GM12878 (cell line): Measurements from ENCODE around the gene C14orf39.

Experiments used
- CREB1 ChIP-seq: IDR thresholded peaks from 2 replicates; pipeline ENCODE4 v1.6.1; 2012; ENCODE audit warnings: low read depth, mild to moderate bottlenecking, inconsistent platforms
- FOXK2 ChIP-seq: fragments of 450-650 bp; IDR thresholded peaks from 2 replicates; pipeline ENCODE4 v1.6.1; 2017; ENCODE audit warnings: mild to moderate bottlenecking, moderate library complexity
- JUND ChIP-seq: IDR thresholded peaks from 2 replicates; pipeline ENCODE4 v1.6.1; 2012; ENCODE audit warnings: low read depth, mild to moderate bottlenecking, low read length, improper control_type of control experiment, moderate library complexity
- POLR2A ChIP-seq: IDR thresholded peaks from 2 replicates; pipeline ENCODE4 v1.6.1; 2011; ENCODE audit warnings: low read depth, mild to moderate bottlenecking, low read length
- SUZ12 ChIP-seq: fragments of 200-600 bp; sonication (generic); IDR thresholded peaks from one replicate; pipeline ENCODE4 v1.6.1; 2018; ENCODE audit warnings: antibody characterized with exemption, mild to moderate bottlenecking; ENCODE audit not compliant: unreplicated experiment
- TCF7 ChIP-seq: IDR thresholded peaks from 2 replicates; pipeline ENCODE4 v1.6.1; 2014; ENCODE audit warnings: antibody characterized with exemption, borderline replicate concordance
- ZNF274 ChIP-seq: IDR thresholded peaks from one replicate; pipeline ENCODE4 v1.8.0; 2011; ENCODE audit not compliant: insufficient read length, insufficient read depth
- TF ChIP-seq, protein P1 (sequence below), 3 experiments: IDR thresholded peaks in 2 of 3; conservative IDR thresholded peaks in 1 of 3; 2 replicates each; pipeline ENCODE4 v1.5.1; 2011; ENCODE audit warnings: low read depth in 3 of 3, low read length in 3 of 3, mild to moderate bottlenecking in 3 of 3, control low read depth in 2 of 3, moderate library complexity in 2 of 3, inconsistent platforms in 1 of 3, mixed read lengths in 1 of 3; ENCODE audit not compliant: control insufficient read depth in 2 of 3, insufficient read depth in 1 of 3; ENCODE audit errors: extremely low read depth in 1 of 3
- TF ChIP-seq, protein P2 (sequence below): IDR thresholded peaks from 2 replicates; pipeline ENCODE4 v1.6.1; 2012; ENCODE audit warnings: low read depth, low read length, improper control_type of control experiment
- TF ChIP-seq, protein P3 (sequence below): fragments of 450-650 bp; IDR thresholded peaks from 2 replicates; pipeline ENCODE4 v1.6.1; 2017; ENCODE audit warnings: mild to moderate bottlenecking

DNA sequence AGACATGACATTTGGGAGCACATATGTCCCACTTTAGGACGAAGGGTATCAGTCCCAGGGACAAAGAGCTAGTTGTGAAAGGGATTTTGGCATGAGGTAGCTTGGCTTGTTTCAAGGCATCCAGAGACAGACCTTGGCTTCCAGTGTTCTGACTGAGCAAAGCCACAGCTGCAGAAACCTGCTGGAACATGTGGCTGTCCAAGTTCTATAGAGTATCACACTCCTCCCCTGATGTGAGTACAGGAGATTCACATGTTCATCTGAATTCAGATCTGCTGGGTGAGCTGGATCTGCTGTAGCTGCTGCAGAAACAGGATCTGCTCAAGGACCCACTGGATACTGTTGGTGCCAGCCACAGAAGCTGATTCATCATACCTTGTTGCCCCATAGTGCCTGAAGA, 10.1 kb upstream of the C14orf39 start:
- TF ChIP-seq CREB1: no peak
- no peak for TF ChIP-seq FOXK2
- TF ChIP-seq, protein P1, sequence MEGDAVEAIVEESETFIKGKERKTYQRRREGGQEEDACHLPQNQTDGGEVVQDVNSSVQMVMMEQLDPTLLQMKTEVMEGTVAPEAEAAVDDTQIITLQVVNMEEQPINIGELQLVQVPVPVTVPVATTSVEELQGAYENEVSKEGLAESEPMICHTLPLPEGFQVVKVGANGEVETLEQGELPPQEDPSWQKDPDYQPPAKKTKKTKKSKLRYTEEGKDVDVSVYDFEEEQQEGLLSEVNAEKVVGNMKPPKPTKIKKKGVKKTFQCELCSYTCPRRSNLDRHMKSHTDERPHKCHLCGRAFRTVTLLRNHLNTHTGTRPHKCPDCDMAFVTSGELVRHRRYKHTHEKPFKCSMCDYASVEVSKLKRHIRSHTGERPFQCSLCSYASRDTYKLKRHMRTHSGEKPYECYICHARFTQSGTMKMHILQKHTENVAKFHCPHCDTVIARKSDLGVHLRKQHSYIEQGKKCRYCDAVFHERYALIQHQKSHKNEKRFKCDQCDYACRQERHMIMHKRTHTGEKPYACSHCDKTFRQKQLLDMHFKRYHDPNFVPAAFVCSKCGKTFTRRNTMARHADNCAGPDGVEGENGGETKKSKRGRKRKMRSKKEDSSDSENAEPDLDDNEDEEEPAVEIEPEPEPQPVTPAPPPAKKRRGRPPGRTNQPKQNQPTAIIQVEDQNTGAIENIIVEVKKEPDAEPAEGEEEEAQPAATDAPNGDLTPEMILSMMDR (IDR thresholded peaks at IDR 0.05 in 2 of 3, conservative IDR thresholded peaks at IDR 0.05 in 1 of 3; ENCODE audit: control insufficient read depth in 2 of 3, extremely low read depth in 1 of 3, insufficient read depth in 1 of 3, low read depth in 3 of 3, low read length in 3 of 3): no peak
- no peak for TF ChIP-seq SUZ12
- no peak for TF ChIP-seq JUND
- no peak for TF ChIP-seq TCF7
- no peak for TF ChIP-seq POLR2A
- TF ChIP-seq, protein P2, sequence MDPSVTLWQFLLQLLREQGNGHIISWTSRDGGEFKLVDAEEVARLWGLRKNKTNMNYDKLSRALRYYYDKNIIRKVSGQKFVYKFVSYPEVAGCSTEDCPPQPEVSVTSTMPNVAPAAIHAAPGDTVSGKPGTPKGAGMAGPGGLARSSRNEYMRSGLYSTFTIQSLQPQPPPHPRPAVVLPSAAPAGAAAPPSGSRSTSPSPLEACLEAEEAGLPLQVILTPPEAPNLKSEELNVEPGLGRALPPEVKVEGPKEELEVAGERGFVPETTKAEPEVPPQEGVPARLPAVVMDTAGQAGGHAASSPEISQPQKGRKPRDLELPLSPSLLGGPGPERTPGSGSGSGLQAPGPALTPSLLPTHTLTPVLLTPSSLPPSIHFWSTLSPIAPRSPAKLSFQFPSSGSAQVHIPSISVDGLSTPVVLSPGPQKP: no peak
- no peak for TF ChIP-seq ZNF274
- TF ChIP-seq, protein P3, sequence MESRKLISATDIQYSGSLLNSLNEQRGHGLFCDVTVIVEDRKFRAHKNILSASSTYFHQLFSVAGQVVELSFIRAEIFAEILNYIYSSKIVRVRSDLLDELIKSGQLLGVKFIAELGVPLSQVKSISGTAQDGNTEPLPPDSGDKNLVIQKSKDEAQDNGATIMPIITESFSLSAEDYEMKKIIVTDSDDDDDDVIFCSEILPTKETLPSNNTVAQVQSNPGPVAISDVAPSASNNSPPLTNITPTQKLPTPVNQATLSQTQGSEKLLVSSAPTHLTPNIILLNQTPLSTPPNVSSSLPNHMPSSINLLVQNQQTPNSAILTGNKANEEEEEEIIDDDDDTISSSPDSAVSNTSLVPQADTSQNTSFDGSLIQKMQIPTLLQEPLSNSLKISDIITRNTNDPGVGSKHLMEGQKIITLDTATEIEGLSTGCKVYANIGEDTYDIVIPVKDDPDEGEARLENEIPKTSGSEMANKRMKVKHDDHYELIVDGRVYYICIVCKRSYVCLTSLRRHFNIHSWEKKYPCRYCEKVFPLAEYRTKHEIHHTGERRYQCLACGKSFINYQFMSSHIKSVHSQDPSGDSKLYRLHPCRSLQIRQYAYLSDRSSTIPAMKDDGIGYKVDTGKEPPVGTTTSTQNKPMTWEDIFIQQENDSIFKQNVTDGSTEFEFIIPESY: no peak
